ENCODE measurements around the gene KRTAP10-7.
"Not testable (repeated sequence)": the region's sequence is repeated elsewhere in the genome, so short reads cannot be mapped to it uniquely, and the experiment has no call there.

Gene KRTAP10-7, protein sequence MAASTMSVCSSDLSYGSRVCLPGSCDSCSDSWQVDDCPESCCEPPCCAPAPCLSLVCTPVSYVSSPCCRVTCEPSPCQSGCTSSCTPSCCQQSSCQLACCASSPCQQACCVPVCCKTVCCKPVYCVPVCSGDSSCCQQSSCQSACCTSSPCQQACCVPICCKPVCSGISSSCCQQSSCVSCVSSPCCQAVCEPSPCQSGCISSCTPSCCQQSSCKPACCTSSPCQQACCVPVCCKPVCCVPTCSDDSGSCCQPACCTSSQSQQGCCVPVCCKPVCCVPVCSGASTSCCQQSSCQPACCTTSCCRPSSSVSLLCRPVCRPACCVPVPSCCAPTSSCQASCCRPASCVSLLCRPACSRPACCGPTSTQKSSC

DNA sequence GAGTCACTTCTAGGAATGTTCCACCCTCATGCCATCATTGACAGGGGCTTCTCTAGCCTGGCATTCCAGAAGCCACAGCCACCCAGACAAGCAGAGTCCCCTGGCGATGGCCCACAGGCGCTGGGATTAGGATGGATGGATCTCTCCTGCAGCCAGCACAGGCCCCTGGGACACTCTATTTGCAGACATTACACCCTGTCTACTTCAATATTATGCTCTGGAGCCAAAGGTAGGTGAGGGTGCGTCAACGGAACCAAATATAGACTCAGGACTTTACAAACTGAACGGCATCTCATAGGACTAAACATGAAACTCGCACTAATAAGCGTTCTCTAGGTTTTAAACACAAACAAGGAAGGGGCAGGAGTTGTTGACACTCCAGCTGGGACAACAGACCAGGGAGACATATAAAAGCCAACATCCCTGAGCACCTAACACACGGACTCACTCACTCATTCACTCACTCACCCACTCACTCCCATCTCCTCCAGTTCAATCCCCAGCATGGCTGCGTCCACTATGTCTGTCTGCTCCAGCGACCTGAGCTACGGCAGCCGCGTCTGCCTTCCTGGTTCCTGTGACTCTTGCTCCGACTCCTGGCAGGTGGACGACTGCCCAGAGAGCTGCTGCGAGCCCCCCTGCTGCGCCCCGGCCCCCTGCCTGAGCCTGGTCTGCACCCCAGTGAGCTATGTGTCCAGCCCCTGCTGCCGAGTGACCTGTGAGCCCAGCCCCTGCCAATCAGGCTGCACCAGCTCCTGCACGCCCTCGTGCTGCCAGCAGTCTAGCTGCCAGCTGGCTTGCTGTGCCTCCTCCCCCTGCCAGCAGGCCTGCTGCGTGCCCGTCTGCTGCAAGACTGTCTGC is at the start of gene KRTAP10-7:
Gene KRTAP10-7 (plus strand): TSS at position 480 of the 861 bp plus-strand sequence. CDS start 25 bp downstream, at position 505.
- DNase-seq (ENCODE audit: low read depth in 2 of 2) = not testable (repeated sequence)

DNA sequence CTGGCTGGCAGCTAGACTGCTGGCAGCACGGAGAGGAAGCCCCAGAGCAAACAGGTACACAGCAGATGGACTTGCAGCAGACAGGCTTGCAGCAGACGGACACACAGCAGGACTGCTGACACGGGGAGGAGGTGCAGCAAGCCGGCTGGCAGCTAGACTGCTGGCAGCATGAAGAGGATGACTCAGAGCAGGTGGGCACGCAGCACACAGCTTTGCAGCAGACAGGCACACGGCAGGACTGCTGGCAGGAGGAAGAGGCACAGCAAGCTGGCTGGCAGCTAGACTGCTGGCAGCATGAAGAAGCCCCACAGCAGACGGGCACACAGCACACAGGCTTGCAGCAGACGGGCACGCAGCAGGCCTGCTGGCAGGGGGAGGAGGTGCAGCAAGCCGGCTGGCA is 49.6 kb upstream of the KRTAP10-7 start:
- no peak for DNase-seq (ENCODE audit: low read depth in 2 of 2)

DNA sequence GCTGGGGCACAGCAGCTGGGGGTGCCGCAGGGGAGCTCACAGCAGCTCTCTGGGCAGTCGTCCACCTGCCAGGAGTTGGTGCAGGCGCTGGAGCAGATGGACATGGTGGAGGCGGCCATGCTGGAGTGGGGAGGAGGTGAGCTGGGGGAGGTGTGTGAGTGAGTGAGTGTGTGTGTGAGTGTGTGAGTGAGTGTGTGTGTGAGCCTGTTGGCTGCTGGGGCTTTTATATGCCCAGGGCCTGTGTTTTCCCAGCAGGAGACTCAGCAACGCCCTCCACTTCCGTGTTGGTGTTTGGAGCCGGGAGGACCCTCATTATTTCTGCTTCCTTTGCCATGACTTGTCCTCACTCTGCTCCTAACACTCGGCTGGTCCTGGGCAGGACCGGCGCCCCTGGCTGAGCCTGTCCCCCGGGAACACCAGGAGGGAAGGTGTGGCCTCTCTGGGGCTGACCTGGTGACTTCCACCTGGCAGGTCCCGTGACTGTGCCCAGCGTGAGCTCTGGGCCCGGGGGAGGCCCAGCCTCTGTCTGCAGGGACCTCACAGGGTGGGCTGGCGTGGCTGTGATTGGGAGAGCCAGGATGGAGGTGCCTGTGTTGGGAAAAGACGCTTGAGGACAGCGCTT is 48.9 kb upstream of the KRTAP10-7 start, which contains the start of gene KRTAP10-2:
Gene KRTAP10-2 (minus strand): TSS at position 166 of the 622 bp plus-strand sequence. CDS start 47 bp downstream, at position 119.
- no peak for DNase-seq (ENCODE audit: low read depth in 2 of 2)

DNA sequence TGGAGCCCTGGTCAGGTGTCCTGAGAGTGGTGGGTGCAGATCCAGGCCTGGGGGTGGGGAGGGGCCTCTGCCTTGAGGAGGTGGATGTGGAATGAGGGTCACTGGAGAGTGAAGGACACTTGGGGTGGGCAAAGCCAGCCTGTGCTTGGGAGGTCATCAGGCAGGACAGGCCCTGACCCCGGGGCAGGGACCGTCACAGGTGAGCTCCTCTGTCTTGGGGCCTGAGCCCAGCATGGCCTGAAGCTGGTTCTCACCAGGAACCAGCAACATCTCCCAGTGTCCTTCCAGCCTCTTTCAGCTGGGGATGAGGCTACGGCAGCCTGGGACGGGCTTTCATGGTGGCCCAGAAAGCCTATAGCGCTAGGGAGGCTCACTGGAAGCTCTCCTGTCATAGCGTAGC is 48.3 kb upstream of the KRTAP10-7 start:
- DNase-seq (ENCODE audit: low read depth in 2 of 2) = no peak

DNA sequence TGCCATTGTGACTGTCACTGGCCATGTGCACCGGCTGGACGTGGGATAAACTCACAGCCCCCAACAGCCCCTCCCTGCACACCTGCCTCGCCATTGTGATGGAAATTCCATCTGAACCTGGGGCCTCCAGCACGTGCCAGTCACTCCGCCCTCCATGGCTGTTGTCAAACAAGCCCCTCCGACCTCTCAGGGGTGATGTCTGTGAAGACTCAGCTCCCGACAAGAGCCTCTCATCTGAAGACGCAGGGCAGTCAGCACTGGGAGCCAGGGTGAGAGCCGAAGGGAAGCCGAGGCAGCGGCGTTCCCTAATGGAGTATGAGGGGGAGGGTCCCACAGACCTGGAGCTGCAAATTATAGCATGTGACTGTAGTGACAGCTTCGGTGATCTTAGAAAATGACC is 47.7 kb upstream of the KRTAP10-7 start:
- no peak for DNase-seq (ENCODE audit: low read depth in 2 of 2)

DNA sequence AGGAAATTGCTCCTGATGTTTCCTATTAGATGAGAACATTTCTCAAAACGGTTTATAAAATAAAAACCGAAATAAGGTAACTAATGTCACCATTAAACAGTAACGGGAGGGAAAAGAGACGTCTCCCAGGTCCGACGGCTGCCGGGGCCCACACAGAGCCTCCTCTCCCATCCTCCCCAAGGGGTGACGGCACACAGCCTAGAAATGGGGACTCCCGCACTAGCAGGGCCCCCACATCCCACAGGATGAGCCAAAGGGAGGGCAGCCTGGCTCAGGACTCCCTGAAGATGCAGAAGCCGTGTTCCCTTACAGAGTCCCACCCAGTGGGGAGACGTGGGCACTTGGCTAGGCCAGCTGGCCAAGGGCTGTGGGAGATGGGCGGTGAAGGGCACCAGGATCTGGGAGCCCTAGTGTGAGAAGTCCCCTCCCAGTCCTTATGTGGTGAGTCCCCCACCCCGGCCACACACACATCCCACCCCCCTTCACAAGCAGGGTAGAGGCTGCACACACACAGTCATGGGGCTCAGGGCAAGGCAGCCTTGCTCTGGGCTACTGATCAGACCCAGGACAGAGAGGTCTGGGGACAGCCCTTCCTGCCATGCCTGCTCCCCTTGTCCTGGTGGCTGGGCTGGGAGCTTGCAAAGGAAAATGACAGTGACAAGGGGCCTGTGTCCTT is 45.1 kb upstream of the KRTAP10-7 start:
- DNase-seq (ENCODE audit: low read depth in 2 of 2) = no peak

DNA sequence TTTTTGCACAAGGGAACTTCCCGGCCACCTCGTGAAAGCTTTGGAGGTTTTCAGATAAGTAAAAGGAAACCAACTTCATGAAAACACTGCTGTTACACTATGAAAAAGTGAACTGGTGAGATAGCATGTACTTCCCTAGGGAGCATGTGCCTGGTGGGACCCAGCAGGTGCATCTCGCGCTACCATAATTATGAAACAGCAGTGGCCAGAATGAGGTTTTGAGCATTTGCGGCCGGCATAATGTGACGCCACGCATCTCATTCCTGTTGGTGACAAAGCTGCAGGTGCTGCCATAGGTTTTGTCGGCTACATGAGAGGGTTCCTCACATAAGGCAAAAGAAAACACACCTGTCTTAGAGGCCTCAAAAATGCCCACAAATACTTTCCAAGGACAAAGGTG is 43.5 kb upstream of the KRTAP10-7 start:
- no peak for DNase-seq (ENCODE audit: low read depth in 2 of 2)

DNA sequence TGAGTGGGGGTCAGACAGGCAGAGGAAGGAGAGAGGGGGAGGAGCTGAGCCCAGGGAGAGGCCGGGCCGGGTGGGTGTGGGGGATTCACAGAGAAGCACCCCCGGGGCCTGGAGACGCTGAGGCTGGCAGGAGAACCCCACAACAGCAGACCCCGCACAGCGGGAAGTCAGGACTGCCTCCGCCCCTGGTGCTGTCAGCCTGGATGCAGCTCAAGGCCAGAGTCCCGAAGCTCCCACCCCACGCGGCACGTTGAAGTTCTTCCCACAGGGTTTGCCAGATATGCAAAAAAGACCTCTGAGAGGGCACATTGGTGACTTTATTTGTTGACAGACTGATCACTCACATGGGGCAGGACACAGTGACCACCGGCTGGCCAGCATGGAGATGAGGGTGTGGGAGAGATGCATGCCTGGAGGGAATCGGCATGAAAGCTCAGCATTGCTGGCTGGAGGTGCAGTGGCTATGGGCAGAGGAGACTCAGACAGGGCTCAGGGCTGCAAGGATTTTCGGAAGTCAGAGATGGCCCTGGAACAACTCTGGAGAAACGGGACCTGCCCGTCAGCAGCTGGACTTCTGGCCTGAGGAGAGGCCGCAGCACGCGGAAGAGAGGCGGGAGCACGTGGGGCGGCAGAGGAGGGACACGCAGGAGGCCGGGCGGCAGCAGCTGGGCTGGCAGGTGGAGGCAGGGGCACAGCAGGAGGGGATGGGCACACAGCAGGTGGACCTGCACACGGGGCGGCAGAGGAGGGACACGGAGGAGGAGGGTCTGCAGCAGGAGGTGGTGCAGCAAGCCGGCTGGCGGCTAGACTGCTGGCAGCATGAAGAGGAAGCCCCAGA is 42.7 kb upstream of the KRTAP10-7 start:
- no peak for DNase-seq (ENCODE audit: low read depth in 2 of 2)

DNA sequence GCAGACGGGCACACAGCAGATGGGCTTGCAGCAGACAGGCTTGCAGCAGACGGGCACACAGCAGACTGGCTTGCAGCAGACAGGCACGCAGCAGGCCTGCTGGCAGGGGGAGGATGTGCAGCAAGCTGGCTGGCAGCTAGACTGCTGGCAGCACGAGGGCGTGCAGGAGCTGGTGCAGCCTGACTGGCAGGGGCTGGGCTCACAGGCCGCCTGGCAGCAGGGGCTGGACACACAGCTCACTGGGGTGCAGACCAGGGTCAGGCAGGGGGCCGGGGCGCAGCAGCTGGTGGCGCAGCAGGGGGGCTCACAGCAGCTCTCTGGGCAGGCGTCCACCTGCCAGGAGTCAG is 42.1 kb upstream of the KRTAP10-7 start:
- not testable (repeated sequence) for DNase-seq (ENCODE audit: low read depth in 2 of 2)

DNA sequence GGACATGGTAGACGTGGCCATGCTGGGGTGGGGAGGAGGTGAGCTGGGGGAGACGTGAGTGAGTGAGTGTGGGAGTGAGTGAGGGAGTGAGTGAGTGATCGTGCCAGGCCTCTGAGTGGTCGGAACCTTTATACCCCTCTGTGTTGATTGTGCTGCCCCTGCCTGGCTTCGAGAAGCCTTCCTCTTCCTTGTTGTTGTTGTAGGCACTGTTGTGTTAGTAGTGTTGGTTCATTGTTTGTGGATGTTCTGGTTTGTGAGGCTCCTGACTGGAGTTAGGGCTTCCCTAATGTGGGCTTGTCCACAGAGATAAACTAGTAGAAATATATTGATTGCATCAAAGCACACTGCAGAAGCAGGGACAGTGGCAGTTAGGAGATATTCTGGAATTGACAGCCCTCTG is 41.7 kb upstream of the KRTAP10-7 start, which contains the start of gene KRTAP10-3:
Gene KRTAP10-3 (minus strand): TSS at position 101 of the 400 bp plus-strand sequence. CDS start 80 bp downstream, at position 21.
- no peak for DNase-seq (ENCODE audit: low read depth in 2 of 2)

DNA sequence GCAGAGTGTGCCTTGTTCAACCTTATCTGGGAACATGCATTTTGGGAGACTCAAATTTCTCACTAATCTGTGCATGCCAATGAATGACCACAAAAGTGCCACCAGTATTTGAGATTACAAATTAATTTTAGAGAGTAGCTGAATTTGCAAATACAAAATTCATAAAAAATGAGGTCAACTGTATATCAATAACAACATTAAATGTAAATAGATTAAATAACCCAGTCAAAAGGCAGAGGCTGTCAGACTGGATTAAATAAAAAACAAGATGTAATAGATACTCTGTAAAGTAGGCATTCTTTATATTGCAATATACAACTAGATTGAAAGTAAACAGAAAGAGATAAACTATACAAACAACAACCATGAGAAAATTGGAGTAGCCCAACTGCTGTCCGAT is 36.3 kb upstream of the KRTAP10-7 start:
- no peak for DNase-seq (ENCODE audit: low read depth in 2 of 2)

DNA sequence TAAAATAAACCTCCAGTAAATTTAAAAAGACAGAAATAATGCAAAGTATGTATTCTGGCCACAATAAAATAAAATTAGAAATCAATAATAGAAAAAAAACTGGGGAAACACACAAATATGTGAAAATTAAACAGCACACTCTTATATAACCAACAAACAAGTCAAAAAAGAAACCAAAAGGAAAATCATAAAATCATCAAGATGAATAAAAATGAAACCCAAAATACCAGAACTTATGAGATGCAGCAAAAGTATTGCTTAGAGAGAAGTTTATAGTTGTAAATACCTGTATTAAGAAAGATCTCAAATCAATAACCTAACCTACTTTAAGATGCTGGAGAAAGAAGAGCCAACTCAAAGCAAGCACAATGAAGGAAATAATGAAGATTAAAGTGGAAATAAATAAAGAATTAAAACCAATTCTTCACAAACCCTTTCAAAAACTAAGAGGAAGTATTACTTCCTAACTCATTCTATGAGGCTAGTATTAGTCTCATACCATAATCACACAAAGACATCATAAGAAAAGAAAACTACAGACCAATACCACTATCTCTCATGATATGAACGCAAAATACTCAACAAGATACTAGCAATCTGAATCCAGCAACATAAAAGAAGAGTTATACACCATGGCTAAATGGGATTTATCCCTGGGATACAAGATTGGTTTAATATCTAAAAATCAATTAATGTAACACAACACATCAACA is 35.4 kb upstream of the KRTAP10-7 start:
- no peak for DNase-seq (ENCODE audit: low read depth in 2 of 2)

DNA sequence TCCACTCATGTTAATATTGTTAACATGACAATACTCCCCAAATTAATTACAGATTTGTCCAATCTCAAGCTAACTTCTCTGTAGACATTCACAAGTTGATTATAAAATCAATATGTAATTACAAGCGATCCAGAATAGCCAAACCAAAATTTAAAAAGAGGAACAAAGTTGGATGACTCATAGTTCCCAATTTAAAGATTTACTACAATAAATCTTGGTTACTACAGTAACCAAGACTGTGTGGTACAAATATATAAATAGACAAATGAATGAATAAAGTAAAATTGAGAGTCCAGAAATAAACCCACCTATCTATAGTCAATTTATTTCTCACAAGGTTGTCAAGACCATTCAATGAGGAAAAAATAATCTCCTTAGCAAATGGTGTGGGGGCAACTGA is 34.0 kb upstream of the KRTAP10-7 start:
- DNase-seq (ENCODE audit: low read depth in 2 of 2) = no peak

DNA sequence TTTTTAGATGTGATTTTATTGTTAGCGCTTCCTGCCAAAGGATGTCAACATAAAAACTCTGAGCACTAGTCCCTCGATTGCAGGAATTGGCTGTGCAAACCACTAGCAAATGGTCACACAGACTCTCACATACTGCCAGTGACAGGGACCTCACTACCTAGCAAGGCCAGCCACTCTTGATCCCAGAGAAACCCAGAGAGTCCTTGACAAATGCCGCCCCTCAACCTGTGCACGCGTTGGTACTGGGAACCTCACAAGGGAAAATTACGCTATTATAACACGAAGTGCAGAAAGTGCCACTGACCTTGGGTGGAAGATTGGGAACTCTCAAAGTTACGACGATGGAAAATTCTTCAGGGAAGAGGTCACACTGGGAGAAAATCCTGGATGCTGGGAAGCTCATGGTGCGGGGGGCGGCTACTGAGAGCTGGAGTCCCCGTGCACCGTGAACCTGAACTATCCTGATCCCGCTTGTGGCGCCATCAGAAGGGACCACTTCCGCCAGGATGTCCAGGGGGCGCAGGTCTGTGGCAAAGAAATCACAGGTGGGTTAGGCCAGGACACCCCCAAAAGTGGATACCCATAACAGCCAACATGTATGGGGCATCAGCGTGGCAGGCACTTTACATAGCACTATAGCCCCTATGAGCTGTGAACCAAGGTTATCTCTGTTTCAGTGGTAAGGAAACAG is 32.8 kb upstream of the KRTAP10-7 start:
- no peak for DNase-seq (ENCODE audit: low read depth in 2 of 2)

DNA sequence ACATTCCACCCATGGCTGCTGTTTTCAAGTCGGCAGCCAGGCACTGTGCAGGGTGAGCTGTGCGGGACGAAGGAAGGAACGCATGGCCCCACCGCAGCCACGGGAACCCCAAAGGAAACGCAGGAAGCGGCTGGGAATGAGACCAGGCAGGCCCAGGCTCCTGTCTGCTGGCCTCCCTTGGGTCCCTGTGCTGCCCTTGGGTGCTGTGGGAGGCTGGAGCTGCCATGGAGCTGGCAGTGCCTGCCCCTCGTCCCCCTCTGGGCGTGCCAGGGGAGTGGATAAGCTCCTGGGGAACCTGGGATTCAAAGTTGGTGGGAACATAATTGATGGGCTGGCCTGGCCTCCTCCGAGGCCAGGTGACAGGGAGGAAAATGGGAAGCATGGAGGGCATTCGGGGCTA is 32.1 kb upstream of the KRTAP10-7 start:
- DNase-seq (ENCODE audit: low read depth in 2 of 2) = no peak

DNA sequence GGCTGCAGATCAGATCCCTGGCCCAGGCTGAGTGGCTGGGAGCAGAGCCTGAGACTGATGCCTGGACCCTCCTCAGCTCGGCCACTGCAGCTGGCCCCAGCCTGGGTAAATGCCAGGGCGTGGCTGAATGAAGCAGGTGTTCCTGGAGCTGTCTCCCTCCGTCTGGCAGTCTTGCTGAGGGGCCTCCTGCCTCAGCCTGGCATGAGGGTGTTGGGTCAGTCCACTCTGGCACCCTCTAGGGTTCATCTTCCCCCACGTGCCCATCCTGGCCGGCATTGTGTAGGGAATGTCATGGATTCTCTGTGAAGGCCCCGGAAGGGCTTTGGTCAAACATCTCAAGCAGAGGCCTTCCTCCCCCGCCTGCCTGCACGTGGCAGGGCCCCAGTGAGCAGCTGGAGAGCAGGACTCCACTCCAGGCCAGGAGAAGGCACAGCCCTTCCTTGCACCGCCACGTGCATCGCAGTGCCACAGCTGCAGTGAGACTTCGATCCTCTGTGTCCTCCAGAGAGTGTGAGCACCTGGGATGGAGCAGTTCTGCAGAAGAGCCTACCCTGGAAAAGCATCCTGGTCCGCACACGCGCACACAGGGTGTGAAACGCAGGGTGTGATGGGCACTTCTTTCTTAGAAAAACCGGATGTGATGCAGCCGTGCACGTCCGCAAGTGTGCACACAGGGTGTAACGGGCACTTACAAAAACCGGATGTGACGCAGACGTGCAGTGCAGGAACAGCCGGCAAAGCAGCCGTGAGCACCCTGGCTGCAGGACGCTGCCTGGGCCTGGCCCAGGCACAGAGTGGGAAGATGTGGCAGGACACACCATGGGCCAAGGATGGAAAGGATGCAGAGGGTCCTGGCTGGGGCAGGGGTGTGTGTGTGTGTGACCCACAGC is 31.5 kb upstream of the KRTAP10-7 start:
- no peak for DNase-seq (ENCODE audit: low read depth in 2 of 2)

DNA sequence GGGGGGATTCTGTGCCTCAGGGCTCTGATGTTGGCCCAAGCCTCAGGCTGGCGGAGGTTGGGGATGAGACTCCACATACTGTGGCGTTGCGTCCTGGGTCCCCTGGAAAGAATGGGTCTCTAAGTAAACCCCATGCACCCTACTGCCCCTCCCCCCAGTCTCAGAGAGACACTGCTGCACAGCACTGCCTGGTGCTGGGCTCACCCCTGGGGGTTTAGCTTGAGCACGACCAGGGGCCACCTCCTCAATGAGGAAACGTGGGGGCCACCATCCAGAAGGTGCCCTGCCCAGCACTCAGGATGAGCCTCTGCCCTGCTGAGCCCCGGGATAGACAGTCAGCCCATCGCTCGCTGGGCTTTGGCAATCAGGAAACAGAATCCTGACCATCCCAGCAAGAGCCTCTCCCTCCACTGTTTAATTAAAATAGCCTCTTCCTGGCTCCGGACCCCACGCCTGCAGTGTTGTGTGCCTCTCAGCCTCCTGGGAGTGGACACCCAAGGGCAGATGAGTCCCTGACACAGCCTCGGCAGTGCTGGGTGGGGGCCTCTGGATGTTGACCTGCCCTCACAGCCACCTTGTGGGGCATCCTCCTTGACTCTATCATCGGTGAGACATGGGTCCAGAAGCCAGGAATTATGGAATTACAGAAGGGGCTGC is 30.4 kb upstream of the KRTAP10-7 start:
- no peak for DNase-seq (ENCODE audit: low read depth in 2 of 2)

DNA sequence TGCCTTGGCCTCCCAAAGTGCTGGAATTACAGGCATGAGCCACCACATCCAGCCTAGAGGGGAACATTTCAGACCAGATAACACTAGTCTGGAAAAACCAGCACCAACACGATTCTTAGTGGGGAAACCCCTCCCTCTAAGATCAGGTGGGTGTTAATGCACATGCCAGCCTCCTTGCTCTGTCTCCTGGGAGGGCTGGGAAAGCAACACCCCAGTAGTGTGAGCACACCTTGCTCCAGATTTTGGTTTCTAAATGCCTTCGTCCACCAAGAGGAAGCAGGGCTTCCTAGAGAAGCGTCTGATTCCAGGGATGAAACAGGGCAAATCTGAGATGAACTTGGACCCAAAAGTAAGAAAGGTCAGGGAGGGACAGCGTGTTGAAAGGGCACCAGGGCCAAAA is 29.1 kb upstream of the KRTAP10-7 start:
- DNase-seq (ENCODE audit: low read depth in 2 of 2) = no peak
